Cardiac septum (tissue), 1 donor: ENCODE measurements around the gene IL17REL. TPM values are rescaled to one million over a fixed set of nuclear protein-coding genes. Genes with fewer than 3 reads are reported as not detected.

Experiments used
- DNase-seq: peaks from one replicate; pipeline ENCODE4 v3.0.0-alpha.2; 2020; ENCODE audit warnings: low spot score
- intact Hi-C: fragments of 100-400 bp; cut with DNase I; formaldehyde crosslinking; loops from one replicate; pipeline ENCODE4 v1.14.0; 2022
- long read RNA-seq: library from polyadenylated mRNA; unstranded; transcript quantifications from one replicate; pipeline ENCODE4 v2.0.0, GENCODE V29; 2021
- total RNA-seq: library from RNA; stranded (reverse); fragmentation: NEBNext Ultra II Directional; extraction: Animal tissue kit (Norgen Biotek cat#: 25700); gene quantifications from one replicate; pipeline ENCODE4 v1.2.1, GENCODE V29; 2021
- donor health status: DM: no; HTN: no; CAD: no.

IL17REL gene
- not detected for total RNA-seq
- long read RNA-seq: 0 reads

DNA sequence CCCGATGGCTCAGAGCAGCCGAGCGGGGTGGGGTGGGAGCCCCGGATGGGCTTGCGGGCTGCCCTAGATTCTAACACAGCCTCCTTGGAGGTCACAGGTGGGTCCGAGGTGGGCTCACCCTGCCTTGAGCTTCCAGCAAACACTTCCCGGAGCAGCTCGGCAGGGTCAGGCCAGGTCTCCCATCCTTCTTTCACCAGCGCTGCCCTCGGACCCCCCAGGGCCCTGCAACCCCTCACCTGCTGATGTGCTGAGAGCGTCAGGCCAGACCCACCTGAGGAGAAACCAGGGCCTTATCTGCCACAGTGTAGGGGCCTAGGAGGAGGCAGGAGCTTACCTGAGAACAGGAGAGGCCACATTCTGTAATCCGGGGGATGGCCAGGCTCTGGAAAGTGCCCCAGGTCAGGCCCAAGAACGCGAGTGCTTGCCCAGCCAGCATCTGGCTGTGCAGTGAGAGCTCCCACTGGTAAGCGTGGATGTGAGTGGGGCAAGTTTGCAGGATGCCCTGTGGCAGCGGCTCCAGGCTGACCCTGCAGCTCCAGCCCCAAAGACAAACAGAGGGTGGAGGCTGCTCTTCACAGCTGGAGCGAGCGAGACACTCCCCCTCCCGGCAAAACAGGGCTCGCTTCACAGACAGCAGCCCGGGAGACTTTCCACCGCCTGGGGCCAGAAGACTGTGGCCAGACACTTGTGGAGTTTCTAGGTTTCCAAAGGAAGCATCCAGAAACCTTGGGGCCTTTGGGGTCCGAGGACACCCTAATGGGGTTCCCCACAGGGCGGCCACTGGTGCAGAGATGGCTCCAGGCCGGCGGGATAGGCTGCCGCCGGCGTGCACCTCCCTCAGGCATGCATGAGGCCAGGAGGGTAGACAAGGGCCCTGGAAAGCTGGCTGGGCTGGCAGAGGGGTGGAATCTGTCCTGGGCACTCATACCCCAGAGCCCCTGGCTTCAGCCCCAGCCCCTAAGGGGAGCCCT is at the start of gene IL17REL:
Gene IL17REL (minus strand): TSS at position 555 of the 971 bp plus-strand sequence. CDS start 119 bp downstream, at position 436.
- DNase-seq: no peak
- intact Hi-C loops: no loop called here

DNA sequence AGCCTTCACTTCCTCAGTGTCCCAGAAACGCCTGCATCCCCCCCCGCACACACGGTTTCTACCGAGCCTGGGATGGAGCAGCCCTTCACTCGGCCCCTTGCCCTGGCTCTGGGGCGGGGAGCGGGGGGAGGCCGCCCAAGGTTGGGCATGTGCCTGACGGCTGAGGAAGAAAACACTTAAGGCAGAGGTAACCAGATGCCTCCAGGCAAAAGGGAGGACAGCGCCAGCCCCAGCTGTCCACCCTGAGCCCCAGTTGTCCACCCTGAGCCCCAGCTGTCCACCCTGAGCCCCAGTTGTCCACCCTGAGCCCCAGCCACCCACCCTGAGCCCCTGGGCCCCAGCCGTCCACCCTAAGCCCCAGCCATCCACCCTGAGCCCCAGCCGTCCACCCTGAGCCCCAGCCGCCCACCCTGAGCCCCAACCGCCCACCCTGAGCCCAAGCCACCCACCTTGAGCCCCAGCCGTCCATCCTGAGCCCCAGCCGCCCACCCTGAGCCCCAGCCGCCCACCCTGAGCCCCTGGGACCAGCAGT is 49.3 kb upstream of the IL17REL start:
- intact Hi-C loops: loop anchor here (10.0 kb wide), 1 partner anchor 63 kb away; no protein-coding TSS in a partner anchor
- no peak for DNase-seq

GRCh38 chr22:50061141-50061823 is 48.7 kb upstream of the IL17REL start:
- DNase-seq: no peak
- intact Hi-C loops: loop anchor here (10.0 kb wide), 1 partner anchor 64 kb away; no protein-coding TSS in a partner anchor

- intact Hi-C loops: loop anchor here (10.0 kb wide), 1 partner anchor 64 kb away; no protein-coding TSS in a partner anchor
- DNase-seq: no peak
Measured at GRCh38 chr22:50060441-50061140, 48.0 kb upstream of the IL17REL start.

DNA sequence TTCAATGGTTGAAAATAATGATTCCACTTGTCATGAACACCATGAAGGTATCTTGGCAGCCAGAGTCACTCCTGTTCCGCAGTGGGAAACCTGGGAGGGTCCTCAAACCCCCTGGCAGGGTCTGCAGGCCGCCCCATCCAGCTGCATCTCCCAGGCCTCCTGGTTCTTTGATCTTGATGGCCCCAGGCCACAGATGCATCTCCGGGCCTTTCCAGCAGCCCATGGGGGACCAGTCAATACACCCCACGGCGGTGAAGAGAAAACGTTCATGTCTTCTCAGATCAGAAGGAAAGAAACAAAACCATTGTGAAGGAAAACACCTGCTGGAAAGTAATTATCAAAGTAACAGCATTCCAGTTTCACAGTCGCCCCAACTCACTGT is 47.3 kb upstream of the IL17REL start:
- DNase-seq: no peak
- intact Hi-C loops: loop anchor here (10.0 kb wide), 1 partner anchor 65 kb away; no protein-coding TSS in a partner anchor

DNA sequence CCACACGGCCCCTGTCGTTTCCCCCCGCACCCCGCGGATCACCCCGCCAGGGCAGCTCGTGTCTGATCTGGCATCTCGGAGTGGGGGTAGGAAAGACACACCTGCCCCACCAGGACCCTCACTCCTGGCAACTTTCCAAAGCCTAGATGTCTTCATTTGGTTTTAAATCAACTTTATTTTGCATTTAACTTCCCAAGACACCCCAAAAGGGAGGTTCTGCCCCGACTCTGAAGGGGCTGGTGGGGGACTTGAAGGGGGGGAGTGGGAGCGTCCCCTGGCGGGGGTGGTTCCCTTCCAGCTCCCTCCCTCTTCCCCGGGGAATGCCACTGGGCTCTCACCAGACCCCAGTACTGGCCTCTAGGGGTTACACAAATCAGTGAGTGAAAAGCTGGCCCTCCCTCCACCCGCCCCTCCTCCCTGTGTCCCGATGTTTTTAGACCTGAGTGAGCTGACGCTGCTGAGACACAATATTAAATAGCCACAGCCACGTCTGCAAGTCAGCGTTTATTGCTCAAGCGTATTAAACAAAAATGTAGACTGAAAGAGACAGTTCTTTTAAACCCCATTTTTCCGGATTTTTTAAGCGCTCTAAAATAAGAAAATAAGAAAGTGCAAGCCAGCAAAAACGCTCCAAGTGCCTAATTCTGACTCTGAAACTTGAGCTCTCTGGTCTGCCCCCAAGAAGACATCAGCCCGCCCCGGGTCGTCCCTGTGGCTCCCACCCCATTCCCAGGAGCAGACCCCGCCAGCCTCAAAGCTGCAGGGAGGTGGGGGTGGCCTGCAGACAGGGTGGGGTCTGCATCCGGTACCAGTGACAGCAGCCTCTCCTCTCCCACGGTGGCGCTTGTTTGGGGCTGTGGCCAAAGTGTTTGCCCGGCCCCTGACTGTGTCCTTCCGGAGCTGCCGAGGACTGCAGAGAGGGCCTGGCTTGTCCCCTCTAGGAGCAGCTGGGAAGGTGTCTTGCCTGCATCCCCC is 46.6 kb upstream of the IL17REL start:
- intact Hi-C loops: no loop called here

DNA sequence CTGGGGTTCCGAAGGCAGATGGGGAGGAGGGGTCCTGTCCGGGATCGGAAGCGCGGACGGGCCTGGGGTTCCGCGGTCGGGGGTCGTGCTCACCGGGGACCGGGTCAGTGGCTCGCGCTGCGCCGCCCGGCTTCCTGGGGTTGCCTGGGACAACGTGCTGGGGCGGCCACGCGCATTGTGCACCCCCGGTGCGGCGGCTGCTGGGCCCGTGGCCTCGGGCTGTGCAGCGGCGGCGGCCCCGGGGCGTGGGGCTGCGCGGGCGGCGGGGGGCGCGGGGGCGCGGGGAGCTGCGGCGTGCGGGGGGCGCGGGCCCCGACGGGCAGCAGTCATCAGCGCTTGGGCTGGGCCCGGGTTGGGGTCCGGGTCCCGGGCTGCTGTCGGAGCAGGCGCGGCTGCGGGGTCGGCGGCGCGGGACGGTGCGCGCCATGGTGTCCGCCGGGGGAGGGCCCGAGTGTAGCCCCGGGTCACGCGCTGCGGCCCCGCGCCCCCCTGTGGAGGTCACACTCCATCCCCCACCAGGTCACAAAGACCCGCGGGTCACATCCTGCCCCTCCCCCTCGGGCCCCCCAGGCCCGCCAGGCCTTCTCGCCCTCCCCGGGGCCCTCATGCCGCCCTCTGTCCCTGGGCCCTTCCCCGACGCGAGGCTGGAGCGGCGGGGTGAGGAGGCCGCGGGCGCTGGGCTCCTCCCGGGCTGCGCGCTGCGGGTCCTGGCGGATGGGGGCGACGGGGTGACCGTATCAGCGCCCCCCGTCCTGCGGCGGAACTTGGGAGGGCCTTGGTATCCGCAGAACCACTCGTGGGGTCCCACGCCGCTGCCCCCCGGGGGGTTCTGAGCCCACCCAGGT is 45.7 kb upstream of the IL17REL start, which contains the start of gene TTLL8:
Gene TTLL8 (minus strand): TSS at position 238 of the 845 bp plus-strand sequence.
- no peak for DNase-seq
- intact Hi-C loops: no loop called here

More for the DNA sequence above, 46.6 kb upstream of the IL17REL start:
- DNase-seq: no peak

GRCh38 chr22:50057278-50058060 is 44.9 kb upstream of the IL17REL start:
- no peak for DNase-seq
- intact Hi-C loops: no loop called here

- intact Hi-C loops: no loop called here
- no peak for DNase-seq
Measured at GRCh38 chr22:50056214-50056972, 43.8 kb upstream of the IL17REL start.

DNA sequence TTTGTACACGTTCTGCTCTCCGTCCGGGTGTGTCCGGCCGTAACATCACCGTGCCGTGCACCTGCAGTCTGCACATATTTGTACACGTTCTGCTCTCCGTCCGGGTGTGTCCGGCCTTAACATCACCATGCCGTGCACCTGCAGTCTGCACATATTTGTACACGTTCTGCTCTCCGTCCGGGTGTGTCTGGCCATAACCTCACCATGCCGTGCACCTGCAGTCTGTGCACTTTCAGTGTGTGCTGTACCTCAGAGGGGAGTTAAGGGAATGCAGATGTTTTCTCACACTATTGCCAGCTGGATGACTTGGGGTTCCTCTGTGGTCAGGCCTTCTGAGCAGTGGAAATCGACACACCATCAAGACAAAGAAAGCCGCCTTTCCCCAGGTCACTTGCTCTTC is 41.3 kb upstream of the IL17REL start:
- intact Hi-C loops: no loop called here
- no peak for DNase-seq

- intact Hi-C loops: no loop called here
- DNase-seq: no peak
Measured at GRCh38 chr22:50051930-50052329, 39.4 kb upstream of the IL17REL start.

DNA sequence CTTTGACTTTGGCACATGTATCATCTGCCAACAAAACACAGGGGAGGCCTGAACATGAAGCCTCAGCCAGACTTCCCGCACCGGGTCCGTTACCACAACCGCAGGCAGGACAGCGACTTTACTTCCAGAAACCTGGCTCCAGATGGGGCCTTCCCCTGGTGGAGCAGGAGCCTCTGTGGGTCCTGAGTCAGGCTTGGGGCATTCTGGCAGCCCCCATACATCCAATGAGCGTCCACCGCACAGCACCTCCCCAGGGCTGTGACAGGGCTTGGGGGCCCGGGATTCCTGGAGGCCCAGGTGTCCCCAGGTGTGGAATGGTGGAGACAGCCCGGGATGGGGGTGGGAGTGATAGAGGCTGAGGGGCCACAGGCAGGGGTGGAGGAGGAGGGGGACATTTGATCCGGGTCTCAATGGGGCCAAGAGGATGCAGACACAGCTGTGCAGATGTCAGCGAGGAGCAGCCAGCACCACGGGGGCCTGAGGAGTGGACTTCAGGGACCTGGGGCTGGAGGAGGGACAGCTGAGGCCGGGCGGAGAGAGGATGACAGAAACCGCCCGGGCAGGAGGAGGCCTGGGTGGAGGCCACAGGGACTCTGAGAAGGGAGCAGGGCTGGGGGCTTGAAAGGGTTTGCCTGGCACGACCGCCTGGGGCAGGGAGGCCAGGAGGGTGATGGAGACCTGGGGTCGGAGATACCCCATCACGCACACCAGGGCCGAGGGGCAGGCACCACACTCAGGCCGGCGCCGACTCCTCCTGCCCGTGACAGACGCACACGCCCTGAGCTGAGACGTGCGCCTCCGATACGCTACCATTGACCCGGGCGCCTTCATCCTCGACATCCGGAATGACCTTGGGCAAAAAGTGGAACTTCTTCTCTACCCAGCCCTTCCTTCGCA is 37.0 kb upstream of the IL17REL start:
- DNase-seq: no peak
- intact Hi-C loops: no loop called here

GRCh38 chr22:50048836-50049235 is 36.3 kb upstream of the IL17REL start:
- intact Hi-C loops: no loop called here
- no peak for DNase-seq

- no peak for DNase-seq
- intact Hi-C loops: no loop called here
Measured at GRCh38 chr22:50048061-50048765, 35.6 kb upstream of the IL17REL start.
